ENCODE results near the gene ABHD10. TPM values are rescaled to one million over a fixed set of nuclear protein-coding genes. Genes with fewer than 3 reads are reported as not detected.

ABHD10 gene
- total and polyA plus RNA-seq, 4 experiments from 2014 or later, result 34.8 to 40.1 (median 38.7) TPM

- Histone ChIP-seq H3K36me3 (ENCODE audit: insufficient read depth, low read length) (no peaks in the 10 kb centered on the region), H3K27me3 (ENCODE audit: insufficient read depth, low read length) (no peaks in the 10 kb centered on the region), H3K4me1 (ENCODE audit: insufficient read depth, low read length) (no peaks in the 10 kb centered on the region), H3K9me3 (ENCODE audit: control insufficient read depth in 1 of 2, low read length in 2 of 2) (no peaks in the 10 kb centered on the region), H3K27ac (ENCODE audit: low read depth, low read length) (no peak overlapping the region), H3K4me3 (ENCODE audit: low read length in 2 of 2) (no peak overlapping the region)
- intact Hi-C loops (cut with micrococcal nuclease), result no loop called here
- H3K4me1 Mint-ChIP-seq, result no peaks in the 10 kb centered on the region
- H3K4me3 Mint-ChIP-seq, result no peak overlapping the region
- H3K27me3 Mint-ChIP-seq, result peaks cover 0 to 1% of the 10 kb centered on the region in 2 donors
- H3K9me3 Mint-ChIP-seq, result no peaks in the 10 kb centered on the region
- CTCF ChIA-PET (ENCODE audit: partially characterized antibody), result interaction anchor here (5.8 kb wide), 1 partner anchor 236 kb away, joined by 34 read pairs; no protein-coding TSS in a partner anchor
- peaks cover 1 to 9% of the 10 kb centered on the region in 2 donors for H3K36me3 Mint-ChIP-seq
- H3K27ac Mint-ChIP-seq, result no peak overlapping the region
- POLR2A ChIA-PET (ENCODE audit: partially characterized antibody), result no interaction called here
- DNase-seq, result no peak
These were observed 25.9 kb upstream of the ABHD10 start for GRCh38 chr3:111952866-111953450.

DNA sequence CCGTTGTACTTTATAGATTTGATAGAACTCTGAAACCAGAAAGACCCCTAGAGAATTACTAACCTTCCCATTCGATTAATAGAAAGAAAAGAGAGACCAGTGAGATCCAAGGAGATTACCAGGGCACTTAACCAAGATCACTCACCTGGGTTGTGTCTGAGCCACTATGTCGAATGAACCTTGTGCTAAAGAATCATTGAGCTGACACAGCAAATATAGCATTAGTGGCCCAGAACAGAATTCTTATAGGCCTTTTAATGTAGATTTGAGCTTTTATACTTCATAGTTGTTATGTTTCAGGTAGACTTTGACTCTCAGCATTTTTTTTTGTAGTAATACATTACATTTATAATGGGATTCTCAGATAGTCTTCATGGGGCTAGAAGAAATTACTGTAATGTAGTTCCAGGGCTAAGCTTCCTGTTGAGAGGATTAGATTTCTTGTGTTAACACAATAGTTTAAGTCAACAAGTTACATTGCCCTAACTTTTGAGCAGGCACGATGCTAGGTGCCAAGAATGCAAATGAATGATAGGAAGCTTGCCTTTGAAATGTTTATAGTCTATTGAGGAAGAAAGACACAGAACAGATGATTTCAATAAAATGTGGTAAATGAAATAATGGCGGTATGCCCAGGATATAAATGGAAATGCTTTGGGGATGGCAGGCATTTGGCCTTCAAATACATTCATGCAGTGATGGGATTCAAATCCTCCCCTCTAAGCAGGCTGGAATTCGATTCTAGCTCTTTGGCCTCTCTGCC is 24.4 kb upstream of the ABHD10 start:
- Mint-ChIP-seq H3K27me3 (peaks cover 0 to 1% of the 10 kb centered on the region in 2 donors), H3K27ac (no peak overlapping the region), H3K9me3 (no peaks in the 10 kb centered on the region), H3K4me3 (no peak overlapping the region), H3K36me3 (peaks cover 0 to 7% of the 10 kb centered on the region in 2 donors), H3K4me1 (no peaks in the 10 kb centered on the region)
- H3K36me3 ChIP-seq (ENCODE audit: insufficient read depth, low read length), result no peaks in the 10 kb centered on the region
- no peak overlapping the region for H3K27ac ChIP-seq (ENCODE audit: low read depth, low read length)
- CTCF ChIA-PET (ENCODE audit: partially characterized antibody), result interaction anchor here (1.0 to 8.6 kb wide), 3 partner anchors 14 to 237 kb away, joined by 4 to 50 read pairs (median 34); no protein-coding TSS in a partner anchor
- H3K27me3 ChIP-seq (ENCODE audit: insufficient read depth, low read length), result no peaks in the 10 kb centered on the region
- H3K9me3 ChIP-seq (ENCODE audit: control insufficient read depth in 1 of 2, low read length in 2 of 2), result no peaks in the 10 kb centered on the region
- no peak overlapping the region for H3K4me3 ChIP-seq (ENCODE audit: low read length in 2 of 2)
- no peak for DNase-seq
- POLR2A ChIA-PET (ENCODE audit: partially characterized antibody), result no interaction called here
- no peaks in the 10 kb centered on the region for H3K4me1 ChIP-seq (ENCODE audit: insufficient read depth, low read length)
- intact Hi-C loops (cut with micrococcal nuclease), result no loop called here

- DNase-seq, result no peak
- Histone ChIP-seq H3K9me3 (ENCODE audit: control insufficient read depth in 1 of 2, low read length in 2 of 2) (no peaks in the 10 kb centered on the region), H3K27ac (ENCODE audit: low read depth, low read length) (no peak overlapping the region), H3K27me3 (ENCODE audit: insufficient read depth, low read length) (no peaks in the 10 kb centered on the region), H3K4me3 (ENCODE audit: low read length in 2 of 2) (no peak overlapping the region), H3K4me1 (ENCODE audit: insufficient read depth, low read length) (no peaks in the 10 kb centered on the region), H3K36me3 (ENCODE audit: insufficient read depth, low read length) (no peaks in the 10 kb centered on the region)
- Mint-ChIP-seq H3K36me3 (peaks cover 0 to 4% of the 10 kb centered on the region in 2 donors), H3K4me3 (no peak overlapping the region), H3K9me3 (no peaks in the 10 kb centered on the region), H3K27ac (no peak overlapping the region), H3K4me1 (no peaks in the 10 kb centered on the region), H3K27me3 (no peaks in the 10 kb centered on the region)
- CTCF ChIA-PET (ENCODE audit: partially characterized antibody), result interaction anchor here (5.8 to 8.6 kb wide), 2 partner anchors 13 to 239 kb away, joined by 34 to 50 read pairs; no protein-coding TSS in a partner anchor
- intact Hi-C loops (cut with micrococcal nuclease), result no loop called here
- POLR2A ChIA-PET (ENCODE audit: partially characterized antibody), result no interaction called here
These were observed 22.9 kb upstream of the ABHD10 start for GRCh38 chr3:111955876-111956275.

DNA sequence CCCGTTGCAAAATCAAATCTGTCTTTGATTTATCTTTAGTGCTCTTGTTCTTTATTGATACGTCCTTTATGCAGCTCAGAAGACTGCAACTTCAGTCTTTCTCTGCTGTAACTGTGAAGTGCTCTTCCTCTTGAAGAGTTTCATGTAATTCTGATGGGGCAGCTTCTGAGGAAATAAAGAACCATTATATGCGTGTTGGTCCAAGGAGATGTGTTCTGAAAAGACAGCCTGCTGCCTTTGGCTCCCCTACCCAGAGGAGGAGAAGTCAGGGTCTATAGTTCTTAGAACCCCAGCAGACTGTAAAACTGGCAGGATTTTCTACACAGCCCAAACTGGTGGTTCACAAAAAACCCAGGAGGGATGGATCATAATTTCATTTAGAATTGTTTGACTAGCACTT is 22.4 kb upstream of the ABHD10 start:
- no peaks in the 10 kb centered on the region for H3K36me3 ChIP-seq (ENCODE audit: insufficient read depth, low read length)
- ChIA-PET POLR2A (ENCODE audit: partially characterized antibody) (no interaction called here), CTCF (ENCODE audit: partially characterized antibody) (interaction anchor here (1.2 to 8.6 kb wide), 3 partner anchors 12 to 289 kb away, joined by 3 to 50 read pairs (median 34); no protein-coding TSS in a partner anchor)
- H3K9me3 ChIP-seq (ENCODE audit: control insufficient read depth in 1 of 2, low read length in 2 of 2), result no peaks in the 10 kb centered on the region
- peaks cover 0 to 4% of the 10 kb centered on the region in 2 donors for H3K36me3 Mint-ChIP-seq
- DNase-seq, result no peak
- H3K4me1 ChIP-seq (ENCODE audit: insufficient read depth, low read length), result no peaks in the 10 kb centered on the region
- no peaks in the 10 kb centered on the region for H3K27me3 Mint-ChIP-seq
- H3K27ac ChIP-seq (ENCODE audit: low read depth, low read length), result no peak overlapping the region
- no peak overlapping the region for H3K4me3 ChIP-seq (ENCODE audit: low read length in 2 of 2)
- no peak overlapping the region for H3K27ac Mint-ChIP-seq
- H3K4me1 Mint-ChIP-seq, result no peaks in the 10 kb centered on the region
- intact Hi-C loops (cut with micrococcal nuclease), result no loop called here
- no peaks in the 10 kb centered on the region for H3K9me3 Mint-ChIP-seq
- H3K4me3 Mint-ChIP-seq, result no peak overlapping the region
- H3K27me3 ChIP-seq (ENCODE audit: insufficient read depth, low read length), result no peaks in the 10 kb centered on the region

GRCh38 chr3:111956995-111957734 is 21.7 kb upstream of the ABHD10 start:
- Histone ChIP-seq H3K4me3 (ENCODE audit: low read length in 2 of 2) (no peak overlapping the region), H3K27ac (ENCODE audit: low read depth, low read length) (no peak overlapping the region), H3K36me3 (ENCODE audit: insufficient read depth, low read length) (no peaks in the 10 kb centered on the region), H3K9me3 (ENCODE audit: control insufficient read depth in 1 of 2, low read length in 2 of 2) (no peaks in the 10 kb centered on the region), H3K4me1 (ENCODE audit: insufficient read depth, low read length) (no peaks in the 10 kb centered on the region), H3K27me3 (ENCODE audit: insufficient read depth, low read length) (no peaks in the 10 kb centered on the region)
- no peak for DNase-seq
- POLR2A ChIA-PET (ENCODE audit: partially characterized antibody), result no interaction called here
- CTCF ChIA-PET (ENCODE audit: partially characterized antibody), result interaction anchor here (1.2 to 8.6 kb wide), 3 partner anchors 12 to 290 kb away, joined by 3 to 50 read pairs (median 34); no protein-coding TSS in a partner anchor
- peak overlapping the region in 1 of 7 donors; percentile 14 for H3K27ac Mint-ChIP-seq
- intact Hi-C loops (cut with micrococcal nuclease), result no loop called here
- no peak overlapping the region for H3K4me3 Mint-ChIP-seq
- peaks cover 0 to 4% of the 10 kb centered on the region in 2 donors for H3K36me3 Mint-ChIP-seq
- no peaks in the 10 kb centered on the region for H3K27me3 Mint-ChIP-seq
- H3K9me3 Mint-ChIP-seq, result no peaks in the 10 kb centered on the region
- no peaks in the 10 kb centered on the region for H3K4me1 Mint-ChIP-seq

DNA sequence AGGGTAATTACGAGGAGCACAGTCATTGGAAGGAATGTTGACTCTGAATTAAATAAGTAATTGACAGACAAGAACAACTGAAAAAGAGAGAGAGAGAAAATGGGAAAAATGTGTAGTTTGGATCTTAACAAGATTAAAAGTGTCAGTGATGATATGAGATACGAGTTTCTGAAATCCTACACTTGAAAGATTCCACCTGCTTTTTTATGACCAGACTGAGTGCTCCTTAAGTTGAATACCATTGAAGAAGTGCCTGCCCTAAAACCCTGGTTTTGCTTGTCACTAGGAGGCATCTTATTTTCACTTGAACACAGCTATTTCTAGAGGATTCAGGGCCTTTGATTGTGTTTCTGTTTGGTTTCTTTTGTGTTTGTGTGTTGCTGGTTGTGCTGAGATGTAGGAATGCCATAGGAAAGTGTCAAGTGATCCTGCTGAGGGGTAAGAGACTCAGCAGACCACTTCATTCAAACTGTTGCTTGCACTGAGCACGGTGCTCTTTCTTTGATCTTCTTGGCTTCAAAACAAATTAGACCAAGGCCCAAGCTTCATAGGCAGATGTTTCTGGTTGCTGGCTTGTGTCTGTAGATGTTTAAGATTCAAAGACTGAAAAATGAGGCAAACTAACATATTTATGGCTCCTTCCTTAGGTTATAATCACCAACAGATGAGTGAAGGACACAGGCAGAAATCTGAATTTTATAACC is 17.2 kb upstream of the ABHD10 start:
- H3K4me3 Mint-ChIP-seq, result no peak overlapping the region
- H3K36me3 ChIP-seq (ENCODE audit: insufficient read depth, low read length), result no peaks in the 10 kb centered on the region
- intact Hi-C loops (cut with micrococcal nuclease), result no loop called here
- no peaks in the 10 kb centered on the region for H3K9me3 ChIP-seq (ENCODE audit: control insufficient read depth in 1 of 2, low read length in 2 of 2)
- H3K27me3 ChIP-seq (ENCODE audit: insufficient read depth, low read length), result no peaks in the 10 kb centered on the region
- ChIA-PET CTCF (ENCODE audit: partially characterized antibody) (interaction anchor here (0.7 to 14.8 kb wide), 6 partner anchors 7 to 384 kb away, joined by 3 to 423 read pairs (median 4); no protein-coding TSS in a partner anchor), POLR2A (ENCODE audit: partially characterized antibody) (no interaction called here)
- H3K36me3 Mint-ChIP-seq, result peaks cover 0 to under 1% of the 10 kb centered on the region in 2 donors
- H3K4me3 ChIP-seq (ENCODE audit: low read length in 2 of 2), result no peak overlapping the region
- H3K4me1 Mint-ChIP-seq, result no peaks in the 10 kb centered on the region
- no peak for DNase-seq
- no peaks in the 10 kb centered on the region for H3K27me3 Mint-ChIP-seq
- H3K27ac ChIP-seq (ENCODE audit: low read depth, low read length), result no peak overlapping the region
- H3K9me3 Mint-ChIP-seq, result no peaks in the 10 kb centered on the region
- no peaks in the 10 kb centered on the region for H3K4me1 ChIP-seq (ENCODE audit: insufficient read depth, low read length)
- no peak overlapping the region for H3K27ac Mint-ChIP-seq

Data from CD4-positive, alpha-beta memory T cell (primary cell).